ENCODE measurements around the gene NMT2. TPM values are rescaled to one million over a fixed set of nuclear protein-coding genes. Genes with fewer than 3 reads are reported as not detected.

NMT2 gene
- total RNA-seq, 1 experiment from 2014 or later = 11.8 TPM

DNA sequence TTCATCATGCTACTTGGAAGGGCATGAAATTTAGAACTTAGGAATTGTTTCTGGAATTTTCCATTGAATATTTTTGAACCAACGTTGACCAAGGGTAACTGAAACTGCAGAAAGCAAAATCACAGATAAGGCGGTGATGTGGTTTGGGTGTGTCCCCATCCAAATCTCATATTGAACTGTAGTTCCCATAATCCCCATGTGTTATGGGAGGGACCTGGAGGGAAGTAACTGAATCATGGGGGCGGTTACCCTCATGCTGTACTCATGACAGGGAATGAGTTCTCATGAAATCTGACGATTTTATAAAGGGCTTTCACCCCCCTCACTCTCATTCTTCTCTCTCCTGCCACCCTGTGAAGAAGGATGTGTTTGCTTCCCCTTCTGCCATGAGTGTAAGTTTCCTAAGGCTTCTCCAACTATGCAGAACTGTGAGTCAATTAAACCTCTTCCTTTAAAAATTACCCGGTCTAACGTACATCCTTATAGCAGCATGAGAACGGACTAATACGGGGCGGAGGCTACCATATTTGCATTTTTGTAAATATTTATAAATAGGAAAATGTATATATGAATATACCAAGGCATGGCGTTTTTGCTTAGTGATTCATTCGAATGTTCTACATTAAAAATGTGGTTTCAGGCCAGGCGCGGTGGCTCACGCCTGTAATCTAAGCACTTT, 12.4 kb downstream of the NMT2 start:
- H3K9me3 Mint-ChIP-seq = no peaks in the 10 kb centered on the region
- no peaks in the 10 kb centered on the region for H3K79me1 ChIP-seq (ENCODE audit: insufficient read depth, low read depth, low read length, poor library complexity, severe bottlenecking)
- H4K20me1 ChIP-seq (ENCODE audit: control insufficient read depth, insufficient read depth, insufficient read length) = no peaks in the 10 kb centered on the region
- no peak overlapping the region for H3K4me2 ChIP-seq (ENCODE audit: insufficient read depth, insufficient read length, low read length)
- no peaks in the 10 kb centered on the region for H3K23me2 ChIP-seq (ENCODE audit: insufficient read length, low read depth, low read length, poor library complexity, severe bottlenecking)
- H3T11ph ChIP-seq (ENCODE audit: low read length) = no peak overlapping the region
- H3K18ac ChIP-seq (ENCODE audit: insufficient read length, low read depth, low read length) = no peak overlapping the region
- no peak overlapping the region for H2AK5ac ChIP-seq (ENCODE audit: insufficient read length, low read length)
- no peaks in the 10 kb centered on the region for H3K27me3 ChIP-seq (ENCODE audit: insufficient read depth, low read length)
- peaks cover 0 to 5% (median 0%) of the 10 kb centered on the region in 3 experiments; a peak in 1 of 7 replicates for H3K36me3 Mint-ChIP-seq (ENCODE audit: insufficient read depth in 1 of 3, low read depth in 3 of 3)
- H3K4ac ChIP-seq (ENCODE audit: low read depth, low read length) = no peak overlapping the region
- H4K5ac ChIP-seq (ENCODE audit: insufficient read length, low read depth, low read length) = no peak overlapping the region
- TF ChIP-seq, protein P1, sequence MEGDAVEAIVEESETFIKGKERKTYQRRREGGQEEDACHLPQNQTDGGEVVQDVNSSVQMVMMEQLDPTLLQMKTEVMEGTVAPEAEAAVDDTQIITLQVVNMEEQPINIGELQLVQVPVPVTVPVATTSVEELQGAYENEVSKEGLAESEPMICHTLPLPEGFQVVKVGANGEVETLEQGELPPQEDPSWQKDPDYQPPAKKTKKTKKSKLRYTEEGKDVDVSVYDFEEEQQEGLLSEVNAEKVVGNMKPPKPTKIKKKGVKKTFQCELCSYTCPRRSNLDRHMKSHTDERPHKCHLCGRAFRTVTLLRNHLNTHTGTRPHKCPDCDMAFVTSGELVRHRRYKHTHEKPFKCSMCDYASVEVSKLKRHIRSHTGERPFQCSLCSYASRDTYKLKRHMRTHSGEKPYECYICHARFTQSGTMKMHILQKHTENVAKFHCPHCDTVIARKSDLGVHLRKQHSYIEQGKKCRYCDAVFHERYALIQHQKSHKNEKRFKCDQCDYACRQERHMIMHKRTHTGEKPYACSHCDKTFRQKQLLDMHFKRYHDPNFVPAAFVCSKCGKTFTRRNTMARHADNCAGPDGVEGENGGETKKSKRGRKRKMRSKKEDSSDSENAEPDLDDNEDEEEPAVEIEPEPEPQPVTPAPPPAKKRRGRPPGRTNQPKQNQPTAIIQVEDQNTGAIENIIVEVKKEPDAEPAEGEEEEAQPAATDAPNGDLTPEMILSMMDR (conservative IDR thresholded peaks at IDR 0.05) = no peak
- H3K79me2 ChIP-seq (ENCODE audit: insufficient read depth, low read length) = peaks cover 2% of the 10 kb centered on the region; the same call in 1 of the 2 replicates
- H2BK120ac ChIP-seq (ENCODE audit: low read depth, low read length, poor library complexity, severe bottlenecking) = no peak overlapping the region
- H3K27ac ChIP-seq (ENCODE audit: insufficient read length, low read depth, low read length) = no peak overlapping the region
- no peak overlapping the region for H3K14ac ChIP-seq (ENCODE audit: insufficient read depth, low read length)
- H3K56ac ChIP-seq (ENCODE audit: insufficient read length, low read depth, low read length) = no peak overlapping the region
- no peak overlapping the region for H2BK5ac ChIP-seq (ENCODE audit: insufficient read length, low read length)
- H3K27ac Mint-ChIP-seq = no peak overlapping the region
- H4K8ac ChIP-seq (replicated peaks; ENCODE audit: insufficient read length, low read depth, low read length) = no peak overlapping the region
- H4K91ac ChIP-seq (ENCODE audit: insufficient read length, low read depth, low read length) = no peak overlapping the region
- no peak overlapping the region for H3K4me3 Mint-ChIP-seq
- H3K4me1 Mint-ChIP-seq = peaks cover 4 to 11% of the 10 kb centered on the region in 2 experiments; a peak in 3 of 4 replicates
- no peak overlapping the region for H3K9ac ChIP-seq (ENCODE audit: extremely low read depth, insufficient read length, low read length)
- WGBS (ENCODE audit: extremely low coverage, insufficient read length, low lambda C conversion rate) = no CpG with 5 or more reads among the region's 14 CpGs
- no peak overlapping the region for H2BK15ac ChIP-seq (ENCODE audit: low read depth, low read length)
- no peak overlapping the region for H2AFZ ChIP-seq (ENCODE audit: low read length)
- no peak overlapping the region for H3K23ac ChIP-seq (ENCODE audit: insufficient read length, low read depth, low read length)
- no peaks in the 10 kb centered on the region for H3K27me3 Mint-ChIP-seq (ENCODE audit: low read depth)
- no peak for DNase-seq
- no peak overlapping the region for H2BK12ac ChIP-seq (ENCODE audit: insufficient read length, low read depth, low read length)
- no peaks in the 10 kb centered on the region for H3K9me3 ChIP-seq (ENCODE audit: control insufficient read depth, low read depth, low read length)
- no peaks in the 10 kb centered on the region for H3K4me1 ChIP-seq (ENCODE audit: insufficient read depth, low read length)
- H2BK20ac ChIP-seq (ENCODE audit: low read depth, low read length, poor library complexity, severe bottlenecking) = no peak overlapping the region
